EL (cell line): Measurements from ENCODE around the gene CMTM8.

Source experiments
- DNase-seq: peaks from one replicate; pipeline ENCODE4 v3.0.0-alpha.2; 2016

Gene CMTM8

DNA sequence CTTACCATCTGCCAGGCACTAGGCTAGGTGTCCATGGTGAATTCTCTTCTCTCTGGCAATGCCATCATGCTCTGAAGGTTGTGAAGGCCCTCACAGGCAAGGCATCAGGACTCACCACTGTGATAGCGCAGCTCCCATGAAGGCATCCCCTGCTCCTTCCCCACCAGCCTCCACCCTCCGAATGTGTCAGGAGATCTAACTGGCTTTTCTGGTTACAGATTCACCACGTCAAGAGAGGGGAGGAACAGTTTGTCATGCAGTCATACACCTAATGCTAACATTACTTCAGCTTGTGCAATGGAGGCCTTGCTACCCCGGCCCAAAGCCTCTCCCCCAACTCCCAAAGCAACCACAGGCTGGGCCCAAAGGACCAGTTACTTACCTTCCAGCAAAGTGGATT, 8.9 kb upstream of the CMTM8 start:
- DNase-seq = no peak

DNA sequence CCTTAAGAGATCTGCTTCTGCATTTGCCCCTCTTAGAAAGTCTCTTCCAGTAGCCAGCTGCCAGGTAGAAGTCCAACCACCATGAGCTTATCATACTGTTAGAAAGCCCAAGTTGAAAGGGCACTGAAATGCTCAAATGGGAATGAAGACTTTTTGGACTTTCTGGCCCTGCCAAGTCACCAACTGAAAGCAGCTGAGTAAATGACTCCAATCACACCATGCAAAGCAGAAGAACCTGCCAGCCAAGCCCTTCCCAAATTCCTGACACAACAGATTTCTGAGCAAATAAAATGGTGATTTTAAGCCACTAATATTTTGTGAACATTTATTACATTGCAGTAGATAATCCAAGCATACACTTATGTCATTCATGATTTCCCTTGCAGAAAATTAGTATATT, 2.1 kb upstream of the CMTM8 start:
- DNase-seq = no peak

DNA sequence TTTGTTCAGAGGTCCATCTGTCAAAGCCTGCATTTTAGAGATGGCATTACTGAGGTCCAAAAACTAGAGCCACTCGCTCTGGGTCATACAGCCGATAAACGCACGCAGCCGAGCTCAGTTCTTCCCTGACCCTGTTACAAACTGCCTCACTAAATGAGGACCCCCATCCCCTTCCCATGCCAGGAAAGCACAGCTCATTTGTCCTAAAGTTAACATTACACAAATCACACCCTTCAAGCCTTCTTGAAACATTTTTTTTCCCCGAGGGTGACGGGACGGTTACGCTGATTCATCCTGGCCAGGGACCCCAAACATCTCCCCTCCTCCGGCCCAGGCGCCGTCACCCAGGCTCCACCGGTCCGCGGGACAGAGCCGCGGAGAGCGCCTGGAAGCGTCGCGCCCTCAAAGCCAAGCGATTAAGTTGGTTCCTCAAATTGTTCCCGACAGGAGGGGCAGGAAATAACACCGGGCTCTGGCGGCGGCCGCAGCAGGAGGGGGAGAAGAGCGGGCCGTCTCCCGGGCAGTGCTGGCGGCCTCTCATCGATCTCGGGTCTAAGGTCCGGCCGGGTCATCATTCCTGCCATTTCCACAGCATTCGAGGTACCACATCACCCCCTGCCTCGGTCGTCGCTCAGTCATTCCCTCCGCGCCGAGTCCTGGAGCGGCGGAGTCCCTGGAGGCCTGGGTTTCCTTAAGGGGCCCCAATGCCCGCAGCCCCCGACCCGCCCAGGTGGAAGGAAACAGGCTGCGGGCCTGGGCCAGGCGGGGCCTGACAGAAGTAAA, 619 bp upstream of the CMTM8 start:
- DNase-seq = peak; percentile 21

DNA sequence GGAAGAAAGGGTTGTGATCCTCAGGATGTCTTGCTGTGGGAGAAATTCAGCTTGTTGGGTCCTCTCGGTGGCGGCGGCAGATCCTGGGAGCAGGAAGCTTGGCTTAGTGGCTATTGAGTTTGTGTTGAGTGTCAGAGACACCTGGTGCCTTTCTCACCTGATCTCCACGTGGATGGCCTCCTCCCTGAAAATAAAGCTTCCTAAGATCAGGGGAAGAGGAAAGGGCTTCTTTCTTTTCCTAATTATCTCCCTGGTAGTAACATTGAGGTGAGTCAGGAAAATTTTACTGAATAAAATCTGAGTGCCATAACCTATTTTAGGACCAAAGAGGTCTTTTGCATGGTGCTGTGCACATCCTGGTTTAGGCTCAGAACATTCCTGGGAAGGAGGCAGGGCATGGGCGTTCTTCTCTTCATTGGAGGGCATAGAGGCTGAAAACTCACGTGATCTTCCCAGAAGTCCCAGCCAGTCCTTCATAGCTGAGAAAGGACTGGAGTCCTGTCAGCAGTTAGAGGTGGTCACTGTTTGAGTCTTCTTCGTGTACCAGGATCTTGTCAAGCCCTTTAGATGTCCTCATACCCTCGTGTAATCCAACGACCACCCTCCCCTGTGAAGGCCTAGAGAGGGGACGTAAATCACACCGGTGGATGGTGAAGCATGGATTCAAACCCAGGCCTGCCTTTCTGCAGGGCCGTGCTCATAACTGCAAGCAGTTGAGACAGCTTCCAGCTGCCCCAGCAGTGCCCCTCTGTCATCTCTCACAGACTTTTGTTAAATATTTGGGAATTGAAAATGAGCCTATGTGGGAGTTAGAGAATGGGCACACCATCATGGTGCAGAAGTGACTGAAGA, 1.1 kb downstream of the CMTM8 start:
- DNase-seq = no peak

DNA sequence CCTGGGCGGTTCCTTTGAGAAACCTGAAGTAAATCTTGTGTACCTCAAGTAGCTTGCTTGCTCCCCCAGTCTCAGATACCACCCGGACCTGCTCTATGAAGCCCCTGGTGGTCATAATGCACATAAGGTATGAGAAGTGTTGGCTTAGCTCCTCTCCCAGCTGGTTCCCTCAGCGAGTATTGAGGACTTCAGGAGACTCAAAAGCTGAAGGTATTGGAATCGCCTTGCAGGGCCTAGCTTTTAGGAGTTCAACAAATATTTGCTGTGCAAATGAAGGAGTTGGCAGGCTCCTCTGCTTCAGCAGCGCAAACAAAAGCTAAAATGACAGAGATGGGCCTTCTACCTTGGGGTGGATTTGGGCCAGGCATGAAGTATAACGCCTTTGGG, 1.7 kb downstream of the CMTM8 start:
- peak; percentile 31 for DNase-seq

DNA sequence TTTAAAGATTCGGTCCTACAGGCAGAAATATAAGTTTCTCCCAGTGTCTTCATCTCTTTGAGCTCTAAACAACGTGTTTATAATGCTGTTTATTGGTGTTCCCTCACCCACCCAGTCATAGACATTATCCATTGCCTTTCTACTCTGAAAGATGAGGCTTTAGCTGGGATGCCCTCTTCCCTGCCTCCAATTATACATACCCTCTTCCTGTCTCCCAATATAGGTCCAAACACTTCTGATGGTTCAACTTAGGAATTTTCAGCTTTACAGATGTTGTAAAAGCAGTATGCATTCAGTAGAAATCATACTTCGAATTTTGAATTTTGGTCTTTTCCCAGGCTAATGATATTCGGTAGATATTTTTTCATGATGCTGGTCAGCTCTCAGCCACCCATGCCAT, 2.6 kb downstream of the CMTM8 start:
- DNase-seq = no peak

DNA sequence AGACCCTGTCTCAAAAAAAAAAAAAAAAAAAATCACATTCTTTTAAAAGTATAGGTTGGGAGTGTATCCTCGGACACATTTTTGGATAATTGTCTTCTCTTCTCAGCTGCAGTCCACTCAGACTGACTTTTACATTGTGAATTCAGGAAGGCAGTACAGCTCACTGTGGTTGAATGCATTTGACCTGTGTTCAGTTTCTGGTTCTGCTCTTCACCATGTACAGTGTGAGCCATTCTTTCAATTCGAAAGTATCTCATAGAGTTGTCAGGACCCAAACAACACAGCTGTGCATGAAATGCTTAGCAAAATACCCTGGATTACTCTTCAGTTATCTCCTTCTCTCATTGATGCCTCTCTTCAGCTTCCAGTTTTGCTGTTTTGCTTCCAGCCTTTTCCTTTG, 5.0 kb downstream of the CMTM8 start:
- no peak for DNase-seq

DNA sequence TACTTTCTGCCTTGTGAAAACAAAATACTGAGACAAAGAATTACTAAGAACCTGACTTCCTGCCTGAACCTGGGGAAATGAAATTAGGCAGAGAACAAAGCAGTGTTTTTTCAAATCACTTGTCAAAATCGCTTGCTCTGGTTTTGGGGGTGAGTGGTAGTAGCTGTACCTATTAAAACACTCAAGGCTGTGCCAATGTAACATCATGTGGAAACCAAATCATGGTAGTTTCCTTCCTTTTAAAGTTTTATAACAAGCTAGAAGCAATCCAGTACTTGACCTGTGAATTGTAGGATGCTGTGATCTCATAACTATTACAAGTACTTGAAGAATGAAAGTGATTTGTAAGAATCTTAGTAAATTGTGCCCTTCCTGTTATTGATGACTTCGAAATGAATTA, 6.7 kb downstream of the CMTM8 start:
- DNase-seq = no peak

DNA sequence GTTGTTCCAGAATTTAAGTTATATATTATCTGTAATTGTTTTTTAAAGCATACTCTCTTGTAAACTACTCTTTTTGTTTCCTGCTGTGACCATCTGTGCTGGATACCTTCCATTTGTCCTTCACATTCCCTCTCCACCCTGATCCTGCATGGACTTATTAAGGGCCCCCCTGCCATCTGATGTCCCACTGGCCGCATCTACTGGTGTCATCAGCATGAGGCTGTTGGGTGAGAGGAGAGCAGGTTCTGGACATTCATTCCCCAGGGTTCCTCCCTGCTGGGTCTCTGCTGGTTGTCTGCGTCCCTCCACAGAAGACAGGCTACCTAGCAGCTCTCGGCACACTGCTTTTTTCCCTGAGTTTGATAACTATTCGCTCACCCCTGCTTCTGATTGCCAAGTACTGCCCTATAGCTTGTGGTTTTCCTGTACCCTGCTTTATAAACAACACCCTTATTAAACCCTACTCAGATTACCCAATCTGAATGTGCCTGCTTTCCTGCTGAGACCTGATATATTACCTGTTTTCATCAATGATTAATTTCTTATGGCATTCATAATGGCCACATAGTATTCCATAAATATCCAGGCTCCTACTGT, 7.7 kb downstream of the CMTM8 start:
- DNase-seq = no peak

DNA sequence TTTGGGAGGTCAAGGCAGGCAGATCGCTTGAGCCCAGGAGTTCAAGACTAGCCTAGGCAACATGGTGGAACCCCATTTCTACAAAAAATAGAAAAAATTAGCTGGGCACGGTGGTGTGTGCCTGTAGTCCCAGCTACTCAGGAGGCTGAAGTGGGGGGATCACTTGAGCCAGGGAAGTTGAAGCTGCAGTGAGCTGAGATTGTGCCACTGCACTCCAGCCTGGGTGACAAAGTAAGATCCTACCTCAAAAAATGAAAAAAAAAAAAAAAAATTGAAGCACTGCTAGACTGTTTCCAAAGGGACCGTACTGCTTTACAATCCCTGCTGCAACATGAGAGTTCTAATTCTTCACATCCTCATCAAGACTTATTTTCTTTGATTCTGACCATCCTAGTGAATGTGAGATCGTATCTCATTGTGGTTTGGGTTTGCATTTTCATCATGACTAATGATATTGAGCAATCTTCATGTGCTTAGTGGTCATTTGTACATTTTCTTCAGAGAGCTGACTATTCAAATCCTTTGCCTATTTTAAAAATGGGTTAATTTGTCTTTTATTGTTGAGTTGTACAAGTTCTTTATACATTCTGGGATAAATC, 10.8 kb downstream of the CMTM8 start:
- peak; percentile 88 for DNase-seq

DNA sequence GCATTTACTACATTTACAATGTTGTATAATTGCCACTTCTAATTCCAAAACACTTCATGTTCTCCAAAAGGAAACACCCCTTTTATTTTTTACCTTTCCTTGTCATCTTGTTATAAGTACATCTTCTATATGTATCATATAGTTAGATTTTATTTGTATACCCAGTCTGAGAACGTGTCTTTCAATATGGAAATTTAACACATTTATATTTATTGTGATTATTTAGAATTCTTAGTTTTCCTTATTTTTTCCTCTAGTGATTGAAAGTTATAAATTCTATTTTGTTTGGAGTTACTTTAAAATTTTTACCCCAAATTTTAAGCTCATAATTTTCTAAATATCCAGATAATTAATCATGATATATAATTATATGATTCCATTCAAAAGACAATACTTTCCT, 15.8 kb downstream of the CMTM8 start:
- DNase-seq = no peak

DNA sequence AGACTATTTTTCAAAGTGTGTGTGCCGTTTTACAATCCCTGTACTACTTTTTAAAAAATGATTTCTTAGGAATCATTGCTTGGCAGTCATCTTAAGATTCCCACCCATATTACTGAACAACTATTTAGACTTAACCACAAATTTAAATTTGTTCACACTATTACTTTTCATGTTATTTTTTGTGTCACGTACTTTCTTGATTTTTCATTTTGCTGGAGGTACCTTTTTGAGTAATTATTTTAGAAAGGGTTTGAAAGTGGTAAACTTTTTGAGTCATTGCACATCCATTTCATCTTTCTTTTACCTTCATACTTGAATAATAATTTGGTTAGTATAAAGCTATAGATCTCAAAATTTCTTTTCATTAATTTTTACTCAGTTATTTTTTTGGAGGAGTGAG, 16.9 kb downstream of the CMTM8 start:
- no peak for DNase-seq

DNA sequence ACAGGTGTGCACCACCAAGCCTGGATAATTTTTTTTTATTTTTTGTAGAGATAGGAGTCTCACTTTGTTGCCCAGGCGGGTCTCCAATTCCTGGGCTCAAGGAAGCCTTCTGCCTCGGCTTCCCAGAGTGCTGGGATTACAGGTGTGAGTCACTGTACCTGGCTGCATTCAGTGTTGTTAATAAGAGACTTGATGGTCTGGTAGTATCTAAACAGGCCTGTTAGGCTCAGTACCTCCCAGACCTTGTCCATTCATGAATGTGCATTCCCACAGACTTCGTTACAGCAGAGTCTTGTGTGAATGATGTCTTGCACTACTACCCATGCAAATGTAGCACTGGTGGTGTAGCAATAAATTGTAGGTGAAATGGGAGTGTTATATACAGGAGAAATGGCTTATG, 17.7 kb downstream of the CMTM8 start:
- DNase-seq = no peak

DNA sequence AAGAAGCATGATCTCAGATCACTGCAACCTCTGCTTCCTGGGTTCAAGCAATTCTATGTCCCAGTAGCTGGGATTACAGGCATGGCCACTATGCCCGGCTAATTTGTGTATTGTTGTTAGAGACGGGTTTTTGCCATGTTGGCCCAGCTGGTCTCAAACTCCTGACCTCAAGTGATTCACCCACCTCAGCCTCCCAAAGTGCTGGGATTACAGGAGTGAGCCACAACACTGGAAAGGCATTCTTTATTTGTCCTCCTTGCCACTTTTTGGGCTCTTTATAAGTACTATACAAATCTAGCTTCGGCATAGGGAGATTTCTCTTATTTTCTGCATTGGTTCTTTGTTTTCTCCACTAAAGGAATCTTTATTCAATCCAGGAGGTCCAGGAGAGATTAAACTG, 18.6 kb downstream of the CMTM8 start:
- no peak for DNase-seq

DNA sequence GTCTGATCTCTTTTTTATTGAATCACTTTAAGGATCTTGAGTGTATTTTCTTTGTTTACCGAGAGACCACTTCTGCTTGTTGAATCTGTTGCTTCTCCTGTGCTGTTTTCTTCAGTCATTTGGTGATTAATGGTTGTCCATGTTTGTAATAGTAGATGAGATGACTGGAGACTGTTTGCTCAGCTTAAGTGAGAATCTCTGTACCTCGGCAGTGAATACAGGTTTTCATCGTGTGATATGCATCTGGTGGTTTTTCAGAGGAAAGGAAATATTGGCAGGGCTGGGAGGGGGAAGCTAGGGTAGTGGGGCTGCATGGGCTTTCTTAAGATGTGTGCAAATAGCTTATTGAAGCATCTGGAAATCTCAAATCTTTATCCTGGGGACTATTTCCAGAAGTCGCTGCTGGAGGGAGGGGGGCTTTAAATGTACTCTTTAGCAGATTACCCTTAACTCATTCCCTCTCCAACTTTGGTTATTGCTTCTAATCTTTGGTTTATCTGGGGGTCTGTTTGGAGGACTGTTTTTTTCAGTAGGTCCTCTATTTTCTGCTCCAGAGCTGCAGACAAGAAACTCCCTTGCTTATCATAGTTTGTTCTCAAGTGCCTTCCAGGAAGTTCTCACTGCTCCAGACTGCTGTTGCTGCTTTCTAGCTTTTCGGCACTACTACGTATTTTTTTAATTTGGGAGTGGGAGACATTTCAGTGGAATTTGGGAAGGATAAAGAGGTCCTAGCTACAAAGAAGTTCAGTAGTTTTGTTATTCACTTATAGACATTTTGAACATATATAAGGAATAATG, 19.4 kb downstream of the CMTM8 start:
- no peak for DNase-seq

DNA sequence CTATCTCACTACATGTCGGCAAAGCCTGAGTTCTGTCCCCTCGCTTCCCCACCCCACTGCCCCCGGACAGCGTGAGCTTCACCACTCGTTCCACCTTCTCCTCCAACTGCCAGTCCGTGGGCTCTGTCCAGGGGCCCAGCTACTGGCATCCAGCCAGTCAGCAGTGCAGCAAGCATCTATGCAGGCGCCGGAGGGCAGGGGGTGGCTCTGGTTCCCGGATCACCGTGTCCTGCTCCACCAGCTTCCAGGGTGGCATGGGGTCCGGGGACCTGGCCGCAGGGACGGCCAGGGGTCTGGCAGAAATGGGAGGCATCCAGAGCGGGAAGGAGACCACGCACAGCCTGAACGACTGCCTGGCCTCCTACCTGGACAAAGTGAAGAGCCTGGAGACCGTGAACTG, 20.4 kb downstream of the CMTM8 start:
- no peak for DNase-seq

DNA sequence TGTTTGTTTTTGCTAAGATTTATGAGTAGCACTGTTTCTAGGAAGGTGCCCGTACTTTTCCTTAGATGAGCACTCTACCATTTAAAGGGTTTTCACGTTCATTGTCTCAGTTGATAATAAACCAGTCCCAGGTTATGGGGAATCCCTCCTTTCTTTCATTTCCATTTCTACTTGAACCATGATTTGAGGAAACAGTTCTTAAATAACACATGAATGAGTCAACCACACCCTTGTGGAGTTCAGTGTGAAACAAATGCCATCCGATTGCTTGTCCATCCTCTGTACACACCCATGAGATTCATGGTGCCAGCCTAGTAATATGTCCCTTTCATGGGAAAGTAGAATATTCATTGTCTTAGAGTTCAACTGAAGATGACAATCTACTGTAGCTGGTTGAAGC, 23.1 kb downstream of the CMTM8 start:
- DNase-seq = no peak

DNA sequence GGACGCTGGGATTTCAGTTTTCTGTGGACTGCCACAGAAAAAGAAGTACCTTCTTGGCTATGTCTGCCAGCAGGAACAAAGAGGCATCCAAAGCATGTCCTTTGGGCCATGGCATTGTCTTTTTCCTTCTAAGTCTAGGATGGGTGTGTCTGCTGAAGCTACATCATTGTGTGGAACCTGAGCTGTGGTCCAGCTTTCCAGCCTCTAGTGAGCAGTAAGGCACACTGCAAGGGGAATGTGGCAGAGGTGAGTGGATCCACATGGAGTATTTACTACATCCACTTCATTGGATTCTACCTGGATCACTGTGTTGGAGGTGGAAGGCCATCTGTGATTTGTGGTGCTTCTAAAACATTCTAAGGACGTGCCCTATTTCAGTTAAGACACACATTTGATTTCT, 23.7 kb downstream of the CMTM8 start:
- DNase-seq = no peak

DNA sequence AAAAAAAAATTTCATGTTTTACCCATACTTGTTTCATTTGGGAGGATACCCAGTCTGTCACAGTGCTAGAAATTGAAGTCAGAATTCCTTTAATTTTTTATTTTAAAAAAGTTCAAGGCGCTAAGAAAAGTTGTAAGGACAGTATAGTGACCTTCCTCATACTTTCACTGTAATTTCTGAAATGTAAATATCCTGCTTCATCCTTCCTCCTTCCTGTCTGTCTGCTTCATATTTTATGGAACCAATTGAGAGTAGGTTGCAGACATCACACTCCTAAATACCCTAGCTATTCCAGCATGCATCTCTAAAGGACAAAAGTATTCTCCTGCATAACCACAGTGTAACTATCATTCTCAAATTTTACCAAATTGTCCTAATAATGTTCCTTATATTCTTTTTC, 35.8 kb downstream of the CMTM8 start:
- no peak for DNase-seq

DNA sequence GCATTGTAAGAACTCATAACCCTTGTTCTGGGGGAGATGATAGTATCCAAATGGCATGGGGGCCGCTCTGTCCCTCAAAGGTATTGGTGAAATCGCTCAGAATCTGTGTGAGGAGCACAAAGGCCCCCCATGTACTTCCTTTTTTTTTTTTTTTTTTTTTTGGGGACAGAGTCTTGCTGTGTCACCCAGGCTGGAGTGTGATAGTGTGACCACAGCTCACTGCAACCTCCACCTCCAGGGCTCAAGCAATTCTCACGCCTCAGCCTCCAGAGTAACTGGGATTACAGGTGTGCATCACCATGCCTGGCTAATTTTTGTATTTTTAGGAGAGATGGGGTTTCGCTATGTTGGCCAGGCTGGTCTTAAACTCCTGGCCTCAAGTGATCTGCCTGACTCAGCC, 37.0 kb downstream of the CMTM8 start:
- no peak for DNase-seq

DNA sequence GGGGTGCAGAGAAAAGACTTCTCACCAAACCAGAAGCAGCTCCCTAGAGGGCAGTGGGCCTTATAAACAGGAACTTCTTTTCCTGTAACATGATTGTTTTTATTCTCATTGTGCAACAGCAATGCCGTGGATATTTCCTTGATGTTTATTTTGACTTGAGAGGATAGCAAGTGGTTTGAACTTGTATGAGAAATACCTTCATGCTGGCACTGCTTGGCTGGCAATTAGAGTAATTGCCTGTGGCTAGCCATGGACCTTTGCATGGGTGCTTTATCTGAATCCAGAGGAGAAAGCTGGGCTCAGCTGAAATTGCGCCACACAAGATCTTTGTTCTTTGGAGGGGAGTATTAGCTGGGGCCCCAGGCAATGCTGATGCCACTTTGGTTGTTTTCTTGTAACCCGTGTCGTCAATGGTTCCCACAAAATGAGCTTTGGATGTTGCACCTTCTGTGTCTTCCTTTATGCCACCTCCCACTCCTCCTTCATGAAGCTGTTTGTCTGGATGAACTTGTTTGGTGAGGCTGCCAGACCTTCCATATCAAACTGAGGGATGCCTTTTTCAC, 37.9 kb downstream of the CMTM8 start:
- peak; percentile 11 for DNase-seq

DNA sequence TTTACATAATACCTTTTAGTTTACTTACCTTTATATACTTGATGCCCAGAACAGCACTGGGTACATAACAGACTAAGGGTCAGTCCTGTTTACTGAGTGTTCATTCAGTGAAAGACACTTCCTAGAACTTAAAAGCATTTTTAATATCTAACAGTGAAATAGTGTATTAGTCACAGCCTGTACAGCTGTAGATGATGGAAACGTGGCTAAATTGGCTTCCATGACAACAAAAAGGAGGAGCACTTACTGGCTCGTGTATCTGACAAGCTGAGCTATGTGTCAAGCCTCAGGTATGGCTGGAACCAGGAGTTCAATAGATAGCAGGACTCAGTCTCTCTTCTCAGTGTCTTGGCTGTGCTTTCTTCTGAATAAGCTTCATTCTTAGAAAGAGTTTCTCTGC, 40.2 kb downstream of the CMTM8 start:
- no peak for DNase-seq
